Esophagus muscularis mucosa (tissue), 4 donors: ENCODE results near the gene ZIC4. TPM values are rescaled to one million over a fixed set of nuclear protein-coding genes. Genes with fewer than 3 reads are reported as not detected.

Experiments used
- DNase-seq: peaks from one replicate; pipeline ENCODE4 v3.0.0-alpha.2; 2017; ENCODE audit errors: extremely low spot score
- H3K27ac ChIP-seq, 4 donors: fragments of 200-600 bp; sonication (generic); replicated peaks in 1 of 4; 1 replicate in 3 of 4; 2 replicates in 1 of 4; pipeline ENCODE4 v1.5.1; 2016 to 2019; ENCODE audit warnings: mild to moderate bottlenecking in 1 of 4
- H3K27me3 ChIP-seq, 4 donors: fragments of 200-600 bp; sonication (generic); one replicate each; pipeline versions ENCODE4 v1.5.1 to v1.6.0; 2016 to 2019
- H3K36me3 ChIP-seq, 4 donors: fragments of 200-600 bp; sonication (generic); one replicate each; pipeline ENCODE4 v1.5.1; 2016 to 2019
- H3K4me1 ChIP-seq, 4 donors: fragments of 200-600 bp; sonication (generic); one replicate each; pipeline ENCODE4 v1.5.1; 2016 to 2019
- H3K4me3 ChIP-seq, 4 donors: fragments of 200-600 bp; sonication (generic); 1 replicate in 2 of 4; 2 replicates in 2 of 4; pipeline ENCODE4 v1.5.1; 2016 to 2019; ENCODE audit warnings: mild to moderate bottlenecking in 4 of 4, moderate library complexity in 1 of 4
- H3K9me3 ChIP-seq, 4 donors: fragments of 200-600 bp; sonication (generic); 1 replicate in 3 of 4; 2 replicates in 1 of 4; pipeline ENCODE4 v1.5.1; 2016 to 2019
- CTCF ChIP-seq, 3 experiments: fragments of 200-600 bp in 2 of 3; fragments of 450-650 bp in 1 of 3; sonication (generic) in 2 of 3; IDR thresholded peaks; one replicate each; pipeline ENCODE4 v1.5.1; 2017 to 2019; ENCODE audit warnings: antibody characterized with exemption in 3 of 3, mild to moderate bottlenecking in 2 of 3, moderate library complexity in 1 of 3
- EP300 ChIP-seq: sonication (generic); formaldehyde crosslinking; IDR thresholded peaks from one replicate; pipeline ENCODE4 v1.6.1; 2017; ENCODE audit warnings: antibody characterized with exemption
- POLR2A ChIP-seq: fragments of 450-650 bp; IDR thresholded peaks from one replicate; pipeline ENCODE4 v1.6.1; 2017; ENCODE audit warnings: antibody characterized with exemption, moderate library complexity, mild to moderate bottlenecking, low read depth
- POLR2AphosphoS5 ChIP-seq, 2 donors: sonication (generic); formaldehyde crosslinking; IDR thresholded peaks; one replicate each; pipeline ENCODE4 v1.6.1; 2017; ENCODE audit warnings: antibody characterized with exemption in 2 of 2
- WGBS: methylation state at CpG from one replicate; pipeline ENCODE4 v1.1.5; 2018; 5-methylcytosine and 5-hydroxymethylcytosine counted together
- intact Hi-C: fragments of 100-400 bp; cut with DNase I; formaldehyde crosslinking; loops from one replicate; pipeline ENCODE4 v1.15.1; 2023
- total RNA-seq, 4 donors: library from RNA; depleted of rRNA; stranded (reverse); fragments of >200 nt; gene quantifications; one replicate each; pipeline versions ENCODE4 v1.1.0 to v1.2.1, GENCODE V29; 2016

Gene ZIC4
- total RNA-seq, 4 donors from 2014 or later, result not detected

DNA sequence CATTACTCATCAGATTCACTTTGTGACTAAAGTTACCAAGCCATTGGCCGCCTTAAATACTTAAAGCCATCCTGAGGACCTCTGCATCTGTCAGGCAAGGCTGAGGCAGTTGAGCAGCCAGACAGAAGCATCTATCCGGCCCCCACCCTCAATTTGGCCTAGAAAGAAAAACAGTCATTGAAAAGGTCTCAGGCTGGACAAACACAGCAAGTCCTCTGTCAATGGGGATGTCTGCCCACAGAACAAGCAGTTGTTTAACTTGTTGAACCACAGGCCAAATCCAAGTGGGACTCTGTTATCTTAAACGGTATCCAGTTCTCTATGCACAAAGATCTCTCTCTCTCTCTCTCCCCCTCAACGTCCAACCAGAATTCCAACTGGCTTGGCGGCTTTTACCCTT lies 2.8 kb downstream of the ZIC4 start:
- H3K27ac ChIP-seq, result no peak overlapping the region
- peaks cover 0 to 100% (median 52%) of the 10 kb centered on the region in 4 donors for H3K27me3 ChIP-seq
- no peak for DNase-seq
- TF ChIP-seq POLR2AphosphoS5 (IDR thresholded peaks at IDR 0.05) (no peak), POLR2A (no peak), CTCF (IDR thresholded peaks at IDR 0.05) (no peak), EP300 (no peak)
- intact Hi-C loops, result no loop called here
- H3K4me3 ChIP-seq, result no peak overlapping the region
- no peaks in the 10 kb centered on the region for H3K36me3 ChIP-seq
- H3K4me1 ChIP-seq, result peaks cover 7 to 36% (median 17%) of the 10 kb centered on the region in 4 donors
- H3K9me3 ChIP-seq, result peaks cover 0 to 4% (median 0%) of the 10 kb centered on the region in 4 donors
- 69% methylated on average over 5 of the region's 5 CpGs for WGBS

DNA sequence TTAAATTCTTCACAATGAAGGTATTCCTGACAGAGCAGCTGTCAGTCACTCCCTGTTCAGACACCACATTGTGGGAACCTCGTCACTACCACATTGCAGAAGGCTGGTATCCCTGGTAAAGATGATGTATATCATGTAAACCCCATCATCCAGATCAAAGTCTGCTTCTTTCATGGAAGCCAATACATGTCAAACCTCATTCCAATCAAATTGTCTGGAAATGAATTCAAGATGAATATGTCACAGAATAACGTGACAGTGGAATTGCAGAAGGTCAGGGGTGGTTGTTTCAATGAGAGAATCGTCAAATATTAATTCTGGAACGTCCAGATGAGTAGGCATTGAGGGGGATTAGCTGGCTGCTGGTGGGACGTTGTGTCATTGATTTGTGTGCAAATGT lies 4.2 kb downstream of the ZIC4 start:
- DNase-seq, result no peak
- TF ChIP-seq CTCF (IDR thresholded peaks at IDR 0.05) (no peak), EP300 (no peak), POLR2AphosphoS5 (IDR thresholded peaks at IDR 0.05) (no peak), POLR2A (no peak)
- Histone ChIP-seq H3K27me3 (peaks cover 0 to 100% (median 52%) of the 10 kb centered on the region in 4 donors), H3K4me3 (no peak overlapping the region), H3K4me1 (peaks cover 1 to 36% (median 19%) of the 10 kb centered on the region in 4 donors), H3K36me3 (no peaks in the 10 kb centered on the region), H3K9me3 (peaks cover 0 to 4% (median 0%) of the 10 kb centered on the region in 4 donors), H3K27ac (no peak overlapping the region)
- intact Hi-C loops, result no loop called here
- WGBS, result 27% methylated on average over 5 of the region's 5 CpGs

DNA sequence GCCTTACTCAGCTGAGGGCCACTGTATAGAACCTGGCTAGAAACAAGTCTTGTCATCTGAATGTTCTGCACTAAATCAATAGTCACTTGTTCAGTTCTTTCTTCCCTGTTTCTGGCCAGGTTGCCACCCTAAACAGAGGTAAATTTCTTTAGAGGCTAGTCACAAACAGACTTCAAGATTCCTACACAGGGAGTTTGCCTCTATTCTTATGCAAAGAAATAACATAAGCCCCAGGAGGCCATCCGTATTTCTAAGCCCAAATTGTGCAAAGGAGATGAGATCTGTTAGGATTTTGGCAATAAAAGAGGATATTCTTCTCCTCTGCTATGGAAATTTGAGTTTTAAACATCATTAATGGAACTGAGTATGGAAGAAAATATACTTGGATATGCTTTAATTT lies 4.9 kb downstream of the ZIC4 start:
- no peak for TF ChIP-seq EP300
- TF ChIP-seq CTCF (IDR thresholded peaks at IDR 0.05), result no peak
- TF ChIP-seq POLR2AphosphoS5 (IDR thresholded peaks at IDR 0.05), result no peak
- no peak for TF ChIP-seq POLR2A
- DNase-seq, result no peak
- peaks cover 0 to 4% (median 0%) of the 10 kb centered on the region in 4 donors for H3K9me3 ChIP-seq
- no peak overlapping the region for H3K4me3 ChIP-seq
- no peak overlapping the region for H3K27ac ChIP-seq
- intact Hi-C loops, result no loop called here
- H3K36me3 ChIP-seq, result no peaks in the 10 kb centered on the region
- 29% methylated on average over 1 of the region's 1 CpG for WGBS
- peaks cover 0 to 38% (median 24%) of the 10 kb centered on the region in 4 donors for H3K4me1 ChIP-seq
- H3K27me3 ChIP-seq, result peaks cover 0 to 100% (median 51%) of the 10 kb centered on the region in 4 donors

GRCh38 chr3:147400999-147401398 lies 5.3 kb downstream of the ZIC4 start:
- Histone ChIP-seq H3K36me3 (no peaks in the 10 kb centered on the region), H3K27ac (no peak overlapping the region), H3K4me3 (no peak overlapping the region), H3K9me3 (peaks cover 0 to 4% (median 0%) of the 10 kb centered on the region in 4 donors), H3K4me1 (peaks cover 0 to 39% (median 28%) of the 10 kb centered on the region in 4 donors), H3K27me3 (peaks cover 0 to 100% (median 51%) of the 10 kb centered on the region in 4 donors)
- no peak for TF ChIP-seq POLR2A
- TF ChIP-seq EP300, result no peak
- TF ChIP-seq CTCF (IDR thresholded peaks at IDR 0.05), result no peak
- no peak for TF ChIP-seq POLR2AphosphoS5 (IDR thresholded peaks at IDR 0.05)
- 38% methylated on average over 1 of the region's 1 CpG for WGBS
- DNase-seq, result no peak
- intact Hi-C loops, result no loop called here

DNA sequence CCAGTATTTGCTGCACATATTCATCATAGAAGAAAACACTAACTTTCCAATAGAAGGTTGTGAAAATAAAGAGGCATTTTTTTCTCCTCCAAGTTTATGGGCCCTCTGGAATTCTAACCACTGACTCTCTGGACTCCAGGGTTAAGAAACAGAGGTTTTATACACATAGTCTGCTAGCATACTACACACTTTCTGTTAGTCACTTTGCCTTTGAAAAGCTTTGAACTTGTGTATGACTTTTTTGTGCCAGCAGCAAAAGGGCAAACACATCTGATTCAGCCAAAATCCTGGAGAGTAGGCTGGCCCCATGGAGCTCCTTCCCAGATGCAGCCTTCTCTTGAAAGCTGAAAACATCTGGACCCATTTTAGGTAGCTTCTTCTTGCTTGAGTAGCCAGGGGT lies 6.2 kb downstream of the ZIC4 start:
- H3K27ac ChIP-seq, result no peak overlapping the region
- intact Hi-C loops, result no loop called here

More for the DNA sequence above, 6.2 kb downstream of the ZIC4 start:
- DNase-seq, result no peak
- Histone ChIP-seq H3K4me3 (no peak overlapping the region), H3K9me3 (peaks cover 0 to 4% (median 0%) of the 10 kb centered on the region in 4 donors), H3K4me1 (peaks cover 0 to 36% (median 32%) of the 10 kb centered on the region in 4 donors), H3K27me3 (peaks cover 0 to 100% (median 51%) of the 10 kb centered on the region in 4 donors), H3K36me3 (no peaks in the 10 kb centered on the region)
- no peak for TF ChIP-seq EP300
- no peak for TF ChIP-seq CTCF (IDR thresholded peaks at IDR 0.05)
- no peak for TF ChIP-seq POLR2AphosphoS5 (IDR thresholded peaks at IDR 0.05)
- no peak for TF ChIP-seq POLR2A
